Psoas muscle (tissue), 8 donors: ENCODE data around the gene ANKRD28. TPM values are rescaled to one million over a fixed set of nuclear protein-coding genes. Genes with fewer than 3 reads are reported as not detected.

Experiments
- ATAC-seq, 4 donors: fragments of 200-7000 bp; cut with Tn5 transposase; one replicate each; pipeline ENCODE4 v1.9.1; 2020; ENCODE audit warnings: moderate library complexity in 3 of 4, mild to moderate bottlenecking in 2 of 4
- DNase-seq, 2 donors: peaks; one replicate each; pipeline ENCODE4 v3.0.0-alpha.2; 2020
- H3K27ac ChIP-seq: fragments of 200-600 bp; one replicate; pipeline ENCODE4 v1.8.0; 2022
- H3K27me3 ChIP-seq, 3 donors: fragments of 200-600 bp in 1 of 3; one replicate each; pipeline versions ENCODE4 v1.6.1 to v1.8.0; 2013 to 2022; ENCODE audit warnings: low read length in 2 of 3, mild to moderate bottlenecking in 2 of 3, moderate library complexity in 1 of 3; ENCODE audit not compliant: insufficient read depth in 3 of 3
- H3K36me3 ChIP-seq, 2 donors: fragments of 200-600 bp in 1 of 2; one replicate each; pipeline versions ENCODE4 v1.6.1 to v1.8.0; 2013 to 2022; ENCODE audit warnings: low read depth in 1 of 2, mild to moderate bottlenecking in 1 of 2, moderate library complexity in 1 of 2; ENCODE audit not compliant: insufficient read depth in 1 of 2
- H3K4me1 ChIP-seq: fragments of 200-600 bp; one replicate; pipeline ENCODE4 v1.8.0; 2022
- H3K4me3 ChIP-seq: fragments of 200-600 bp; one replicate; pipeline ENCODE4 v1.8.0; 2022; ENCODE audit warnings: mild to moderate bottlenecking
- H3K9me3 ChIP-seq: fragments of 200-600 bp; one replicate; pipeline ENCODE4 v1.8.0; 2022
- CTCF ChIP-seq: fragments of 200-600 bp; IDR thresholded peaks from one replicate; pipeline ENCODE4 v1.8.0; 2022; ENCODE audit warnings: antibody characterized with exemption
- WGBS, 3 donors: extraction: QIAGEN DNeasy Blood & Tissue Kit; methylation state at CpG; one replicate each; pipeline versions ENCODE4 v1.1.6 to v1.1.7; 2013; 5-methylcytosine and 5-hydroxymethylcytosine counted together
- intact Hi-C, 2 donors: fragments of 100-400 bp; cut with DNase I; formaldehyde crosslinking; loops; one replicate each; pipeline versions ENCODE4 v1.11.0 to v1.14.2; 2022
- polyA plus RNA-seq, 3 donors: library from polyadenylated mRNA; stranded (reverse); fragments of 200-250 nt; gene quantifications; one replicate each; pipeline ENCODE4 v1.2.3, GENCODE V29; 2013
- total RNA-seq, 4 donors: library from RNA; stranded (reverse); fragmentation: NEBNext Ultra II Directional in 2 of 4; extraction: Animal tissue kit (Norgen Biotek cat#: 25700) in 2 of 4; gene quantifications; one replicate each; pipeline versions ENCODE4 v1.2.1 to v1.2.4, GENCODE V29; 2021 to 2023
- donor health status: healthy with polysubstance abuse.
- donor health status: DM: no; HTN: no; CAD: no; lungs with moderate emphysema.
- donor health status: Bipolar disorder and iron deficiency.
- donor health status: healthy.
- donor health status: DM: yes; HTN: yes; CAD: no.
- donor health status: DM: no; HTN: no; CAD: no.
- donor health status: DM: no; HTN: no; CAD: no.
- donor health status: DM: yes; HTN: yes; CAD: no.

Gene ANKRD28
- total and polyA plus RNA-seq, 7 donors, result 32.4 to 90.8 (median 69.3) TPM

- no peak overlapping the region for H3K4me3 ChIP-seq
- ATAC-seq (no peak), DNase-seq (no peak)
- H3K27ac ChIP-seq, result no peak overlapping the region
- H3K27me3 ChIP-seq, result no peaks in the 10 kb centered on the region
- intact Hi-C loops, result no loop called here
- 87 to 97% (median 95%) methylated on average over 3 of the region's 3 CpGs for WGBS, 3 donors
- H3K9me3 ChIP-seq, result no peaks in the 10 kb centered on the region
- peaks cover 3 to 52% of the 10 kb centered on the region in 2 donors for H3K36me3 ChIP-seq
- TF ChIP-seq CTCF, result no peak
- H3K4me1 ChIP-seq, result no peaks in the 10 kb centered on the region
These were observed 81.6 kb downstream of the ANKRD28 start for GRCh38 chr3:15716178-15716577.

- no peaks in the 10 kb centered on the region for H3K4me1 ChIP-seq
- 82 to 87% (median 84%) methylated on average over 4 of the region's 4 CpGs for WGBS, 3 donors
- intact Hi-C loops, result no loop called here
- ATAC-seq, result no peak
- no peak for DNase-seq
- H3K9me3 ChIP-seq, result no peaks in the 10 kb centered on the region
- no peak overlapping the region for H3K4me3 ChIP-seq
- peaks cover 3 to 54% of the 10 kb centered on the region in 2 donors for H3K36me3 ChIP-seq
- H3K27ac ChIP-seq, result no peak overlapping the region
- no peaks in the 10 kb centered on the region for H3K27me3 ChIP-seq
- TF ChIP-seq CTCF, result no peak
These were observed 83.3 kb downstream of the ANKRD28 start for GRCh38 chr3:15714448-15714847.

DNA sequence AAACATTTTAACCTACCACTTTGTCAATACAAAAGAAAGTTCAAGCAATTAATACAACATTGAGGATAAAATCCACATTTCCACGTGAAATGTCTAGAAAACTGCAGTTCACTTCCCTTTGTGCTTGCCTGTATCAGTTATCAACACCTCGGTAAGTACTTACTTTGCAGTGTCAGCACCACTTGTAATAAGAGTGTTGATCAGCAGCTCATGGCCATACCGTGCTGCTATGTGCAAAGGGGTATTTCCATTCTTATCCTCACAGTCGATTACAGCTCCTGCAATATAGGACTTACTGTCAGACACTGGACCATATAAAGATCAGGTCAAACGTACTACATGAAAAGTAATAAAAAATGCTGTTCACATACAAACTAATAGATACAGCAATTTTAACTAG lies 84.4 kb downstream of the ANKRD28 start:
- 74 to 86% (median 79%) methylated on average over 5 of the region's 5 CpGs for WGBS, 3 donors
- TF ChIP-seq CTCF, result no peak
- intact Hi-C loops, result no loop called here

DNA sequence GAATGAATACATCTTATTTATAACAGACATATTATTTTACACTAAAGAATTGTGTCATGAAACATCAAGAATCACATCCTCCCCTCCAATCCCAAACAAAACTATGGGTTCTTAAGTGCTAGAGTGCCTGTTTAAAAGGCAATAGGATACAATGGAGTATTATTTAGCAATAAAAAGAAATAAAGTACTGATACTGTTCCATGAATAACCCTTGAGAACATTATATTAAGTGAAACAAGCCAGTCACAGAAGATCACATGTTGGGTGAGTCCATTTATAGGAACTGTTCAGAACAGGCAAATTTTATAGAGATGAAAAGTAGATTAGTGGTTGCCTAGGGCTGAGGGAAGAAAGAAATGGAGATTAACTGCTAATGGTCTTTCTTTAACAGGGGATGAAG lies 86.5 kb downstream of the ANKRD28 start:
- TF ChIP-seq CTCF, result no peak
- DNase-seq, result no peak
- intact Hi-C loops, result no loop called here
- no peak for ATAC-seq
- H3K9me3 ChIP-seq, result no peaks in the 10 kb centered on the region
- no peaks in the 10 kb centered on the region for H3K4me1 ChIP-seq
- H3K27ac ChIP-seq, result no peak overlapping the region
- no peak overlapping the region for H3K4me3 ChIP-seq
- peaks cover 3 to 67% of the 10 kb centered on the region in 2 donors for H3K36me3 ChIP-seq
- no peaks in the 10 kb centered on the region for H3K27me3 ChIP-seq

More for the DNA sequence above, 84.4 kb downstream of the ANKRD28 start:
- ATAC-seq, result no peak
- no peaks in the 10 kb centered on the region for H3K27me3 ChIP-seq
- H3K36me3 ChIP-seq, result peaks cover 3 to 55% of the 10 kb centered on the region in 2 donors
- no peak for DNase-seq
- no peaks in the 10 kb centered on the region for H3K4me1 ChIP-seq
- no peaks in the 10 kb centered on the region for H3K9me3 ChIP-seq
- H3K27ac ChIP-seq, result no peak overlapping the region
- H3K4me3 ChIP-seq, result no peak overlapping the region
